Upper lobe of left lung (tissue), 4 donors: ENCODE measurements around the gene COL8A1.

Source experiments
- POLR2A ChIP-seq, 4 donors: fragments of 450-650 bp; IDR thresholded peaks; one replicate each; pipeline ENCODE4 v1.5.1; 2016 to 2017; ENCODE audit warnings: antibody characterized with exemption in 4 of 4, mild to moderate bottlenecking in 2 of 4
- TF ChIP-seq, protein P1 (sequence below), 6 experiments: fragments of 450-650 bp in 4 of 6; fragments of 200-600 bp in 2 of 6; sonication (generic) in 2 of 6; IDR thresholded peaks; one replicate each; pipeline ENCODE4 v1.5.1; 2016 to 2019; ENCODE audit warnings: antibody characterized with exemption in 6 of 6

DNA sequence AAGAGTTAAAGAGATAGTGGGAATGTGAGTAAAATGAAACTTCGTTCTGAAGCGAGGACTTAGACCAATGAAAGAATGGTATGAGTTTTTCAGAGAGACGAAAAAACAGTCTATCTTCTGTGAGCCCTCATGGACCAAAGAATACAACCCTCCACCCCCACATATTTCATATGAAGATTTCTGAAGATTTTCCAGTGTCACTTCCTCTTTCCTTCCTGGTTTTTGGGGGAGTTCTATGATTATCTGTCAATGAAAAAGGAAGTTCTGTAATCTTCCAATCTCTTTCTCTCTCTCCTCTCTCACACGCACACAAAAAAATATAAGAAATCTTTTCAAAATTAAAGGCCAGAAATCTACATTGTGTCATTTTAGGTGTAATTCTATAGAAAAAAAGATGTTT, 206.9 kb downstream of the COL8A1 start:
- TF ChIP-seq, protein P1, sequence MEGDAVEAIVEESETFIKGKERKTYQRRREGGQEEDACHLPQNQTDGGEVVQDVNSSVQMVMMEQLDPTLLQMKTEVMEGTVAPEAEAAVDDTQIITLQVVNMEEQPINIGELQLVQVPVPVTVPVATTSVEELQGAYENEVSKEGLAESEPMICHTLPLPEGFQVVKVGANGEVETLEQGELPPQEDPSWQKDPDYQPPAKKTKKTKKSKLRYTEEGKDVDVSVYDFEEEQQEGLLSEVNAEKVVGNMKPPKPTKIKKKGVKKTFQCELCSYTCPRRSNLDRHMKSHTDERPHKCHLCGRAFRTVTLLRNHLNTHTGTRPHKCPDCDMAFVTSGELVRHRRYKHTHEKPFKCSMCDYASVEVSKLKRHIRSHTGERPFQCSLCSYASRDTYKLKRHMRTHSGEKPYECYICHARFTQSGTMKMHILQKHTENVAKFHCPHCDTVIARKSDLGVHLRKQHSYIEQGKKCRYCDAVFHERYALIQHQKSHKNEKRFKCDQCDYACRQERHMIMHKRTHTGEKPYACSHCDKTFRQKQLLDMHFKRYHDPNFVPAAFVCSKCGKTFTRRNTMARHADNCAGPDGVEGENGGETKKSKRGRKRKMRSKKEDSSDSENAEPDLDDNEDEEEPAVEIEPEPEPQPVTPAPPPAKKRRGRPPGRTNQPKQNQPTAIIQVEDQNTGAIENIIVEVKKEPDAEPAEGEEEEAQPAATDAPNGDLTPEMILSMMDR (IDR thresholded peaks at IDR 0.05), result no peak
- no peak for TF ChIP-seq POLR2A (IDR thresholded peaks at IDR 0.05)
